HEK293 (cell line): ENCODE measurements around the gene CCHCR1.

Experiments used
- GLIS1 ChIP-seq: fragments of 450-650 bp; formaldehyde crosslinking; IDR thresholded peaks from 2 replicates; pipeline ENCODE4 v1.5.1; 2016; ENCODE audit warnings: missing biosample characterization, missing genetic modification characterization
- KLF10 ChIP-seq: fragments of 450-650 bp; IDR thresholded peaks from 2 replicates; pipeline ENCODE4 v1.5.1; 2018; ENCODE audit warnings: missing biosample characterization, mild to moderate bottlenecking, missing genetic modification characterization
- RBAK ChIP-seq: fragments of 450-650 bp; formaldehyde crosslinking; IDR thresholded peaks from 2 replicates; pipeline ENCODE4 v1.5.1; 2016; ENCODE audit warnings: missing biosample characterization, missing genetic modification characterization
- TRIM28 ChIP-seq: IDR thresholded peaks from 2 replicates; pipeline ENCODE4 v1.6.1; 2011; ENCODE audit warnings: low read length, control low read depth, borderline replicate concordance
- ZBTB1 ChIP-seq: fragments of 450-650 bp; formaldehyde crosslinking; IDR thresholded peaks from 2 replicates; pipeline ENCODE4 v1.5.1; 2016; ENCODE audit warnings: missing biosample characterization, missing genetic modification characterization
- ZBTB7A ChIP-seq: fragments of 450-650 bp; formaldehyde crosslinking; IDR thresholded peaks from 2 replicates; pipeline ENCODE4 v1.5.1; 2016; ENCODE audit warnings: low read depth, missing biosample characterization, missing genetic modification characterization
- ZFP69B ChIP-seq: fragments of 450-650 bp; formaldehyde crosslinking; IDR thresholded peaks from 2 replicates; pipeline ENCODE4 v1.5.1; 2016; ENCODE audit warnings: missing biosample characterization, missing genetic modification characterization
- ZNF146 ChIP-seq: fragments of 450-650 bp; formaldehyde crosslinking; IDR thresholded peaks from 2 replicates; pipeline ENCODE4 v1.5.1; 2016; ENCODE audit warnings: missing biosample characterization, missing genetic modification characterization
- ZNF155 ChIP-seq: fragments of 450-650 bp; formaldehyde crosslinking; IDR thresholded peaks from 2 replicates; pipeline ENCODE4 v1.5.1; 2016; ENCODE audit warnings: missing biosample characterization, missing genetic modification characterization
- ZNF157 ChIP-seq: fragments of 450-650 bp; formaldehyde crosslinking; IDR thresholded peaks from 2 replicates; pipeline ENCODE4 v1.5.1; 2016; ENCODE audit warnings: missing biosample characterization, missing genetic modification characterization
- ZNF175 ChIP-seq: fragments of 450-650 bp; formaldehyde crosslinking; IDR thresholded peaks from 2 replicates; pipeline ENCODE4 v1.5.1; 2016; ENCODE audit warnings: missing biosample characterization, missing genetic modification characterization
- ZNF184 ChIP-seq: fragments of 450-650 bp; IDR thresholded peaks from 2 replicates; pipeline ENCODE4 v1.5.1; 2018; ENCODE audit warnings: missing biosample characterization, mild to moderate bottlenecking, missing genetic modification characterization
- ZNF2 ChIP-seq: fragments of 450-650 bp; formaldehyde crosslinking; IDR thresholded peaks from 2 replicates; pipeline ENCODE4 v1.5.1; 2016; ENCODE audit warnings: missing biosample characterization, missing genetic modification characterization
- ZNF266 ChIP-seq: fragments of 450-650 bp; formaldehyde crosslinking; IDR thresholded peaks from 2 replicates; pipeline ENCODE4 v1.5.1; 2016; ENCODE audit warnings: missing biosample characterization, missing genetic modification characterization, low read depth
- ZNF280C ChIP-seq: fragments of 450-650 bp; formaldehyde crosslinking; IDR thresholded peaks from 2 replicates; pipeline ENCODE4 v1.5.1; 2016; ENCODE audit warnings: missing biosample characterization, missing genetic modification characterization
- ZNF341 ChIP-seq: fragments of 450-650 bp; formaldehyde crosslinking; IDR thresholded peaks from 2 replicates; pipeline ENCODE4; 2016; ENCODE audit warnings: low read depth, missing biosample characterization, missing genetic modification characterization
- ZNF354C ChIP-seq: fragments of 450-650 bp; formaldehyde crosslinking; IDR thresholded peaks from 2 replicates; pipeline ENCODE4 v1.5.1; 2016; ENCODE audit warnings: missing biosample characterization, missing genetic modification characterization, low read depth, borderline replicate concordance
- ZNF48 ChIP-seq: fragments of 450-650 bp; formaldehyde crosslinking; IDR thresholded peaks from 2 replicates; pipeline ENCODE4 v1.5.1; 2016; ENCODE audit warnings: missing biosample characterization, missing genetic modification characterization
- ZNF514 ChIP-seq: fragments of 450-650 bp; formaldehyde crosslinking; IDR thresholded peaks from 2 replicates; pipeline ENCODE4 v1.5.1; 2016; ENCODE audit warnings: missing biosample characterization, missing genetic modification characterization
- ZNF530 ChIP-seq: fragments of 450-650 bp; formaldehyde crosslinking; IDR thresholded peaks from 2 replicates; pipeline ENCODE4 v1.5.1; 2016; ENCODE audit warnings: low read depth, missing biosample characterization, missing genetic modification characterization
- ZNF600 ChIP-seq: fragments of 450-650 bp; formaldehyde crosslinking; IDR thresholded peaks from 2 replicates; pipeline ENCODE4 v1.5.1; 2016; ENCODE audit warnings: missing biosample characterization, missing genetic modification characterization
- ZNF610 ChIP-seq: fragments of 450-650 bp; formaldehyde crosslinking; IDR thresholded peaks from 2 replicates; pipeline ENCODE4 v1.5.1; 2016; ENCODE audit warnings: missing biosample characterization, missing genetic modification characterization, borderline replicate concordance
- ZNF629 ChIP-seq: fragments of 450-650 bp; formaldehyde crosslinking; IDR thresholded peaks from 2 replicates; pipeline ENCODE4 v1.5.1; 2017; ENCODE audit warnings: missing biosample characterization, missing genetic modification characterization
- ZNF645 ChIP-seq: fragments of 450-650 bp; formaldehyde crosslinking; IDR thresholded peaks from 2 replicates; pipeline ENCODE4; 2016; ENCODE audit warnings: missing biosample characterization, missing genetic modification characterization
- ZNF677 ChIP-seq: fragments of 450-650 bp; IDR thresholded peaks from 2 replicates; pipeline ENCODE4 v1.5.0; 2018; ENCODE audit warnings: missing biosample characterization, mild to moderate bottlenecking, missing genetic modification characterization, moderate library complexity
- ZNF76 ChIP-seq: fragments of 450-650 bp; formaldehyde crosslinking; IDR thresholded peaks from 2 replicates; pipeline ENCODE4; 2016; ENCODE audit warnings: low read depth, missing biosample characterization, missing genetic modification characterization, borderline replicate concordance
- ZNF785 ChIP-seq: fragments of 450-650 bp; formaldehyde crosslinking; IDR thresholded peaks from 2 replicates; pipeline ENCODE4 v1.5.1; 2016; ENCODE audit warnings: missing biosample characterization, missing genetic modification characterization
- ZNF837 ChIP-seq: fragments of 450-650 bp; formaldehyde crosslinking; IDR thresholded peaks from 2 replicates; pipeline ENCODE4 v1.5.1; 2016; ENCODE audit warnings: missing biosample characterization, missing genetic modification characterization
- ZSCAN5A ChIP-seq: fragments of 450-650 bp; formaldehyde crosslinking; IDR thresholded peaks from 2 replicates; pipeline ENCODE4 v1.5.1; 2016; ENCODE audit warnings: missing biosample characterization, missing genetic modification characterization
- ZXDB ChIP-seq: fragments of 450-650 bp; formaldehyde crosslinking; IDR thresholded peaks from 2 replicates; pipeline ENCODE4 v1.5.1; 2016; ENCODE audit warnings: missing biosample characterization, missing genetic modification characterization
- TF ChIP-seq, protein P1 (sequence below): fragments of 450-650 bp; formaldehyde crosslinking; IDR thresholded peaks from 2 replicates; pipeline ENCODE4 v1.5.1; 2016; ENCODE audit warnings: missing biosample characterization, missing genetic modification characterization
- TF ChIP-seq, protein P2 (sequence below): fragments of 450-650 bp; formaldehyde crosslinking; IDR thresholded peaks from 2 replicates; pipeline ENCODE4 v1.5.1; 2016; ENCODE audit warnings: missing biosample characterization, missing genetic modification characterization
- TF ChIP-seq, protein P3 (sequence below): fragments of 450-650 bp; formaldehyde crosslinking; IDR thresholded peaks from 2 replicates; pipeline ENCODE4 v1.5.1; 2017; ENCODE audit warnings: missing biosample characterization, missing genetic modification characterization

CCHCR1 gene

GRCh38 chr6:31197559-31198305, 40.1 kb upstream of the CCHCR1 start (continued):
- TF ChIP-seq ZNF155 (tag by site-specific recombination): no peak
- peak; percentile 58; the same call in 1 of the 2 replicates for TF ChIP-seq ZXDB
- no peak for TF ChIP-seq ZNF266
- TF ChIP-seq ZNF785: 0 out of 2 replicates have a peak, but pooled peaks have one; percentile 1
- TF ChIP-seq ZNF629: peak; percentile 32; the same call in 1 of the 2 replicates
- no peak for TF ChIP-seq ZNF610 (tag by site-specific recombination)
- TF ChIP-seq ZNF76 (tag by site-specific recombination): peak; percentile 87
- no peak for TF ChIP-seq ZNF175 (tag by site-specific recombination)
- TF ChIP-seq, protein P1, sequence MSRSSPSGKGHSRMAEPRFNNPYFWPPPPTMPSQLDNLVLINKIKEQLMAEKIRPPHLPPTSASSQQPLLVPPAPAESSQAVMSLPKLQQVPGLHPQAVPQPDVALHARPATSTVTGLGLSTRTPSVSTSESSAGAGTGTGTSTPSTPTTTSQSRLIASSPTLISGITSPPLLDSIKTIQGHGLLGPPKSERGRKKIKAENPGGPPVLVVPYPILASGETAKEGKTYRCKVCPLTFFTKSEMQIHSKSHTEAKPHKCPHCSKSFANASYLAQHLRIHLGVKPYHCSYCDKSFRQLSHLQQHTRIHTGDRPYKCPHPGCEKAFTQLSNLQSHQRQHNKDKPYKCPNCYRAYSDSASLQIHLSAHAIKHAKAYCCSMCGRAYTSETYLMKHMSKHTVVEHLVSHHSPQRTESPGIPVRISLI: 0 out of 2 replicates have a peak, but pooled peaks have one; percentile 66
- TF ChIP-seq ZNF600 (tag by site-specific recombination): peak; percentile 73
- TF ChIP-seq ZSCAN5A (tag by site-specific recombination): no peak
- TF ChIP-seq ZBTB7A: no peak
- no peak for TF ChIP-seq ZNF645 (tag by site-specific recombination)
- no peak for TF ChIP-seq ZNF157
- TF ChIP-seq ZNF677: no peak
- TF ChIP-seq KLF10 (tag by site-specific recombination): no peak; the same call in 1 of the 2 replicates
- TF ChIP-seq ZFP69B (tag by site-specific recombination): peak; percentile 75
- no peak for TF ChIP-seq ZBTB1 (tag by site-specific recombination)
- TF ChIP-seq ZNF530 (tag by site-specific recombination): no peak
- no peak for TF ChIP-seq RBAK (tag by site-specific recombination)
- TF ChIP-seq ZNF280C (tag by site-specific recombination): no peak
- TF ChIP-seq TRIM28: no peak
- TF ChIP-seq, protein P2, sequence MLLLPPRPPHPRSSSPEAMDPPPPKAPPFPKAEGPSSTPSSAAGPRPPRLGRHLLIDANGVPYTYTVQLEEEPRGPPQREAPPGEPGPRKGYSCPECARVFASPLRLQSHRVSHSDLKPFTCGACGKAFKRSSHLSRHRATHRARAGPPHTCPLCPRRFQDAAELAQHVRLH (tag by site-specific recombination): 0 out of 2 replicates have a peak, but pooled peaks have one; percentile 5
- no peak for TF ChIP-seq ZNF354C (tag by site-specific recombination)
- no peak for TF ChIP-seq ZNF514 (tag by site-specific recombination)
- no peak for TF ChIP-seq ZNF146 (tag by site-specific recombination)
- peak; percentile 19; the same call in 1 of the 2 replicates for TF ChIP-seq GLIS1 (tag by site-specific recombination)
- TF ChIP-seq, protein P3, sequence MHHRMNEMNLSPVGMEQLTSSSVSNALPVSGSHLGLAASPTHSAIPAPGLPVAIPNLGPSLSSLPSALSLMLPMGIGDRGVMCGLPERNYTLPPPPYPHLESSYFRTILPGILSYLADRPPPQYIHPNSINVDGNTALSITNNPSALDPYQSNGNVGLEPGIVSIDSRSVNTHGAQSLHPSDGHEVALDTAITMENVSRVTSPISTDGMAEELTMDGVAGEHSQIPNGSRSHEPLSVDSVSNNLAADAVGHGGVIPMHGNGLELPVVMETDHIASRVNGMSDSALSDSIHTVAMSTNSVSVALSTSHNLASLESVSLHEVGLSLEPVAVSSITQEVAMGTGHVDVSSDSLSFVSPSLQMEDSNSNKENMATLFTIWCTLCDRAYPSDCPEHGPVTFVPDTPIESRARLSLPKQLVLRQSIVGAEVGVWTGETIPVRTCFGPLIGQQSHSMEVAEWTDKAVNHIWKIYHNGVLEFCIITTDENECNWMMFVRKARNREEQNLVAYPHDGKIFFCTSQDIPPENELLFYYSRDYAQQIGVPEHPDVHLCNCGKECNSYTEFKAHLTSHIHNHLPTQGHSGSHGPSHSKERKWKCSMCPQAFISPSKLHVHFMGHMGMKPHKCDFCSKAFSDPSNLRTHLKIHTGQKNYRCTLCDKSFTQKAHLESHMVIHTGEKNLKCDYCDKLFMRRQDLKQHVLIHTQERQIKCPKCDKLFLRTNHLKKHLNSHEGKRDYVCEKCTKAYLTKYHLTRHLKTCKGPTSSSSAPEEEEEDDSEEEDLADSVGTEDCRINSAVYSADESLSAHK (tag by site-specific recombination): no peak
- no peak for TF ChIP-seq ZNF837 (tag by site-specific recombination)
- TF ChIP-seq ZNF184 (tag by site-specific recombination): 0 out of 2 replicates have a peak, but pooled peaks have one; percentile 40
- TF ChIP-seq ZNF48 (tag by site-specific recombination): no peak
- TF ChIP-seq ZNF341 (tag by site-specific recombination): peak; percentile 38; the same call in 1 of the 2 replicates
- peak; percentile 21; the same call in 1 of the 2 replicates for TF ChIP-seq ZNF2 (tag by site-specific recombination)
